NCI-H1048 (cell line): ENCODE measurements around the gene SLC5A1.
"Not testable (repeated sequence)": the region's sequence is repeated elsewhere in the genome, so short reads cannot be mapped to it uniquely, and the experiment has no call there.

Experiments used
- DNase-seq: peaks from one replicate; lab custom pipeline; 2025; lab: John Stamatoyannopoulos, UW

SLC5A1 gene

GRCh38 chr22:32144496-32145274 lies 101.6 kb downstream of the SLC5A1 start:
- no peak for DNase-seq

- DNase-seq: not testable (repeated sequence)
Measured at GRCh38 chr22:32147128-32147527, 104.1 kb downstream of the SLC5A1 start.

GRCh38 chr22:32148372-32148771 lies 105.3 kb downstream of the SLC5A1 start:
- not testable (repeated sequence) for DNase-seq

GRCh38 chr22:32150647-32151046 lies 107.6 kb downstream of the SLC5A1 start:
- not testable (repeated sequence) for DNase-seq

- not testable (repeated sequence) for DNase-seq
Measured at GRCh38 chr22:32151641-32152040, 108.6 kb downstream of the SLC5A1 start.

- DNase-seq: not testable (repeated sequence)
Measured at GRCh38 chr22:32154727-32155126, 111.7 kb downstream of the SLC5A1 start.

GRCh38 chr22:32157632-32158031 lies 114.6 kb downstream of the SLC5A1 start:
- DNase-seq: not testable (repeated sequence)

GRCh38 chr22:32158712-32159533 lies 115.9 kb downstream of the SLC5A1 start, which contains the start of gene C22orf42:
Gene C22orf42, minus strand, starts transcription at chr22:32159303. Its CDS starts 88 bp downstream, at chr22:32159215.
- no peak for DNase-seq

- not testable (repeated sequence) for DNase-seq
Measured at GRCh38 chr22:32160411-32160810, 117.3 kb downstream of the SLC5A1 start.
